ENCODE data around the gene EDIL3. TPM values are rescaled to one million over a fixed set of nuclear protein-coding genes. Genes with fewer than 3 reads are reported as not detected.

The EDIL3 gene
- total RNA-seq, 1 experiment from 2014 or later: 0.07 TPM

GRCh38 chr5:84063041-84063440 is 321.6 kb downstream of the EDIL3 start:
- H3K36me3 Mint-ChIP-seq (ENCODE audit: insufficient read depth, unreplicated experiment): no peaks in the 10 kb centered on the region
- no peaks in the 10 kb centered on the region for H3K9me3 Mint-ChIP-seq (ENCODE audit: low read depth, unreplicated experiment)
- TF ChIP-seq CTCF (IDR thresholded peaks at IDR 0.05; ENCODE audit: unreplicated experiment): no peak
- DNase-seq: no peak
- peaks cover 6% of the 10 kb centered on the region for H3K4me1 Mint-ChIP-seq (ENCODE audit: low read depth, unreplicated experiment)
- no peak overlapping the region for H3K4me3 Mint-ChIP-seq (ENCODE audit: low read depth, unreplicated experiment)
- H3K27ac Mint-ChIP-seq (ENCODE audit: unreplicated experiment): no peak overlapping the region
- CTCF ChIA-PET: no interaction called here
- BruUV-seq (replicated peaks): no TSS peak
- intact Hi-C loops (cut with micrococcal nuclease; ENCODE audit: unreplicated experiment): no loop called here
- H3K27me3 Mint-ChIP-seq (ENCODE audit: unreplicated experiment): no peaks in the 10 kb centered on the region

GRCh38 chr5:84059672-84060071 is 325.0 kb downstream of the EDIL3 start:
- H3K9me3 Mint-ChIP-seq (ENCODE audit: low read depth, unreplicated experiment): no peaks in the 10 kb centered on the region

GRCh38 chr5:84058561-84058960 is 326.1 kb downstream of the EDIL3 start:
- H3K27me3 Mint-ChIP-seq (ENCODE audit: unreplicated experiment): no peaks in the 10 kb centered on the region
- H3K4me3 Mint-ChIP-seq (ENCODE audit: low read depth, unreplicated experiment): no peak overlapping the region
- no peak overlapping the region for H3K27ac Mint-ChIP-seq (ENCODE audit: unreplicated experiment)
- peaks cover 6% of the 10 kb centered on the region for H3K4me1 Mint-ChIP-seq (ENCODE audit: low read depth, unreplicated experiment)
- TF ChIP-seq CTCF (IDR thresholded peaks at IDR 0.05; ENCODE audit: unreplicated experiment): no peak
- no peak for DNase-seq
- no peaks in the 10 kb centered on the region for H3K36me3 Mint-ChIP-seq (ENCODE audit: insufficient read depth, unreplicated experiment)
- H3K9me3 Mint-ChIP-seq (ENCODE audit: low read depth, unreplicated experiment): no peaks in the 10 kb centered on the region
- intact Hi-C loops (cut with micrococcal nuclease; ENCODE audit: unreplicated experiment): no loop called here
- CTCF ChIA-PET: no interaction called here
- BruUV-seq (replicated peaks): no TSS peak

More at GRCh38 chr5:84059672-84060071, 325.0 kb downstream of the EDIL3 start:
- Mint-ChIP-seq H3K4me3 (ENCODE audit: low read depth, unreplicated experiment) (no peak overlapping the region), H3K27ac (ENCODE audit: unreplicated experiment) (no peak overlapping the region), H3K36me3 (ENCODE audit: insufficient read depth, unreplicated experiment) (no peaks in the 10 kb centered on the region), H3K27me3 (ENCODE audit: unreplicated experiment) (no peaks in the 10 kb centered on the region), H3K4me1 (ENCODE audit: low read depth, unreplicated experiment) (peaks cover 6% of the 10 kb centered on the region)
- BruUV-seq (replicated peaks): no TSS peak
- intact Hi-C loops (cut with micrococcal nuclease; ENCODE audit: unreplicated experiment): no loop called here
- DNase-seq: no peak
- CTCF ChIA-PET: no interaction called here
- no peak for TF ChIP-seq CTCF (IDR thresholded peaks at IDR 0.05; ENCODE audit: unreplicated experiment)

GRCh38 chr5:84057211-84057610 is 327.5 kb downstream of the EDIL3 start:
- intact Hi-C loops (cut with micrococcal nuclease; ENCODE audit: unreplicated experiment): no loop called here
- no peak for TF ChIP-seq CTCF (IDR thresholded peaks at IDR 0.05; ENCODE audit: unreplicated experiment)
- no peaks in the 10 kb centered on the region for H3K27me3 Mint-ChIP-seq (ENCODE audit: unreplicated experiment)

More at GRCh38 chr5:84057211-84057610, 327.5 kb downstream of the EDIL3 start:
- no TSS peak for BruUV-seq (replicated peaks)
- no peaks in the 10 kb centered on the region for H3K36me3 Mint-ChIP-seq (ENCODE audit: insufficient read depth, unreplicated experiment)
- CTCF ChIA-PET: no interaction called here
- DNase-seq: no peak
- H3K9me3 Mint-ChIP-seq (ENCODE audit: low read depth, unreplicated experiment): no peaks in the 10 kb centered on the region
- H3K4me1 Mint-ChIP-seq (ENCODE audit: low read depth, unreplicated experiment): peaks cover 6% of the 10 kb centered on the region
- no peak overlapping the region for H3K27ac Mint-ChIP-seq (ENCODE audit: unreplicated experiment)
- H3K4me3 Mint-ChIP-seq (ENCODE audit: low read depth, unreplicated experiment): no peak overlapping the region

All from Calu3 (cell line).